Right lobe of liver (tissue), 6 donors: ENCODE results near the gene FIBIN. TPM values are rescaled to one million over a fixed set of nuclear protein-coding genes. Genes with fewer than 3 reads are reported as not detected.

Experiments
- ATAC-seq, 4 donors: fragments of 200-7000 bp; cut with Tn5 transposase; one replicate each; pipeline ENCODE4 v1.9.1; 2020; ENCODE audit warnings: mild to moderate bottlenecking in 4 of 4, moderate library complexity in 4 of 4
- DNase-seq, 3 donors: peaks; one replicate each; pipeline ENCODE4 v3.0.0-alpha.2; 2020
- H3K27ac ChIP-seq, 3 donors: fragments of 200-600 bp; one replicate each; pipeline ENCODE4 v1.8.0; 2022
- H3K27me3 ChIP-seq, 2 donors: fragments of 200-600 bp; one replicate each; pipeline ENCODE4 v1.8.0; 2022
- H3K36me3 ChIP-seq, 4 donors: fragments of 200-600 bp; sonication (generic) in 1 of 4; one replicate each; pipeline versions ENCODE4 v1.5.1 to v1.8.0; 2017 to 2022; ENCODE audit warnings: control low read depth in 1 of 4
- H3K4me1 ChIP-seq, 4 donors: fragments of 200-600 bp; sonication (generic) in 1 of 4; one replicate each; pipeline versions ENCODE4 v1.5.1 to v1.8.0; 2017 to 2022; ENCODE audit warnings: control low read depth in 1 of 4
- H3K4me3 ChIP-seq, 3 donors: fragments of 200-600 bp; one replicate each; pipeline ENCODE4 v1.8.0; 2022
- H3K9me3 ChIP-seq, 4 donors: fragments of 200-600 bp; sonication (generic) in 1 of 4; one replicate each; pipeline versions ENCODE4 v1.5.1 to v1.8.0; 2017 to 2022; ENCODE audit warnings: control low read depth in 1 of 4
- POLR2A ChIP-seq: fragments of 450-650 bp; IDR thresholded peaks from one replicate; pipeline ENCODE4 v1.6.1; 2017; ENCODE audit warnings: antibody characterized with exemption, mild to moderate bottlenecking
- WGBS: methylation state at CpG from one replicate; pipeline ENCODE4 v1.1.6; 2018; ENCODE audit warnings: low coverage, low lambda C conversion rate; ENCODE audit not compliant: insufficient coverage; ENCODE audit errors: missing lambda C conversion rate; 5-methylcytosine and 5-hydroxymethylcytosine counted together
- intact Hi-C, 2 donors: fragments of 100-400 bp; cut with DNase I; formaldehyde crosslinking; loops; one replicate each; pipeline versions ENCODE4 v1.11.2 to v1.14.1; 2022
- total RNA-seq, 6 experiments: library from RNA; depleted of rRNA in 2 of 6; stranded (reverse); fragments of >200 nt in 2 of 6; fragmentation: NEBNext Ultra II Directional in 3 of 6; extraction: Animal tissue kit (Norgen Biotek cat#: 25700) in 3 of 6; gene quantifications; one replicate each; pipeline versions ENCODE4 v1.1.0 to v1.2.4, GENCODE V29; 2016 to 2023
- TF ChIP-seq, protein P1 (sequence below), 4 donors: fragments of 200-600 bp in 3 of 4; fragments of 450-650 bp in 1 of 4; IDR thresholded peaks; one replicate each; pipeline versions ENCODE4 v1.5.1 to v1.8.0; 2016 to 2022; ENCODE audit warnings: antibody characterized with exemption in 4 of 4, mild to moderate bottlenecking in 2 of 4
- donor health status: DM: no; HTN: yes; CAD: no.
- donor health status: DM: no; HTN: no; CAD: no.
- donor health status: DM: no; HTN: no; CAD: no.
- donor health status: DM: no; HTN: yes; CAD: no.
- donor health status: DM: no; HTN: yes; CAD: no.

FIBIN gene
- total RNA-seq, 6 experiments from 2014 or later = 0.87 to 1.6 (median 1.1) TPM

DNA sequence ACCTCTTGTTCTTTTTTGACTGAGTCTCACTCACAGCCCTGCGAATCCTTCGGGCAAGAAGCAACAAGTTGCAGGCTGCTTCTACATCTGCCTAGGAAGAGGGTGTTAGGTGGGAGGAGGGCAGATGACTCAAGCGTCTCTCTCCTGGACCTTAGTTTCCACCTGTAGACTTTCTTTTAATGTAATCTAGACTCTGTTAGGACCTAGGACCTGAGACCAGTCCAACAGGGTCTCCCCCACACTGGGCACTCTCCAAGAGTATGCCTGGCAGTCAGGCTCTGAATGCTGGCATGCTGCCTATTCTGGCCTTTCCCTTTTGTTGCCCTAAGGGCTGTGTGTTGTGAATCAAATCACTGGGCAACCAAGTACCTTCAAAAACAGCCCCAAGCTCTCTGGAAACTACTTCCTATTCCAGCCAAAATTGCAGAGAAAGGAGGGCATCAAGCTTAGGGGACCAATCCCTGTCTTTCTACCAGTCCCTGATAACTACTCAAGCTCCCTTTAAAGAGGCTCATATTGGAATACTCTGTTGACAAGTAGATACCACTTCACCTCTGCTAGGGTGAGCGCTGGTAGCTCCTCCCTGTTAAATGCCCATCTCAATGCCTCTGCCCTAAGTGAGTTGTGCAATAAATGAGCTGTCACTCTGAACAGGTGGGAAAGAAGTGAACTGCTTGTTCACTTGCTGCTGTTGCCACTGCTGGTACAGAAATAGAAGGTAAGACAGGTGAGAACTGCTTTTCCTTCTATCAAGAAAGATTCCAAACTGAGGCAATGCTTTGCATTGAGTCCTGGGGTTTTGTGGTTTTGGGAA, 46.6 kb downstream of the FIBIN start, which contains the start of gene BBOX1:
BBOX1 (plus strand) TSS at position 514 of the 814 bp plus-strand sequence. CDS start 14,616 bp downstream, outside the sequence.
- ATAC-seq (peak; percentile 92 to 99 (median 94)), DNase-seq (no peak)
- TF ChIP-seq POLR2A = no peak
- TF ChIP-seq, protein P1, sequence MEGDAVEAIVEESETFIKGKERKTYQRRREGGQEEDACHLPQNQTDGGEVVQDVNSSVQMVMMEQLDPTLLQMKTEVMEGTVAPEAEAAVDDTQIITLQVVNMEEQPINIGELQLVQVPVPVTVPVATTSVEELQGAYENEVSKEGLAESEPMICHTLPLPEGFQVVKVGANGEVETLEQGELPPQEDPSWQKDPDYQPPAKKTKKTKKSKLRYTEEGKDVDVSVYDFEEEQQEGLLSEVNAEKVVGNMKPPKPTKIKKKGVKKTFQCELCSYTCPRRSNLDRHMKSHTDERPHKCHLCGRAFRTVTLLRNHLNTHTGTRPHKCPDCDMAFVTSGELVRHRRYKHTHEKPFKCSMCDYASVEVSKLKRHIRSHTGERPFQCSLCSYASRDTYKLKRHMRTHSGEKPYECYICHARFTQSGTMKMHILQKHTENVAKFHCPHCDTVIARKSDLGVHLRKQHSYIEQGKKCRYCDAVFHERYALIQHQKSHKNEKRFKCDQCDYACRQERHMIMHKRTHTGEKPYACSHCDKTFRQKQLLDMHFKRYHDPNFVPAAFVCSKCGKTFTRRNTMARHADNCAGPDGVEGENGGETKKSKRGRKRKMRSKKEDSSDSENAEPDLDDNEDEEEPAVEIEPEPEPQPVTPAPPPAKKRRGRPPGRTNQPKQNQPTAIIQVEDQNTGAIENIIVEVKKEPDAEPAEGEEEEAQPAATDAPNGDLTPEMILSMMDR (IDR thresholded peaks at IDR 0.05) = no peak
- H3K9me3 ChIP-seq = no peaks in the 10 kb centered on the region
- H3K27ac ChIP-seq = no peak within 1 kb of the TSS
- peaks cover 0 to 18% (median 6%) of the 10 kb centered on the region in 4 donors for H3K4me1 ChIP-seq
- intact Hi-C loops = no loop called here
- no peaks in the 10 kb centered on the region for H3K36me3 ChIP-seq
- WGBS = no CpG with 5 or more reads among the region's 4 CpGs
- no peaks in the 10 kb centered on the region for H3K27me3 ChIP-seq
- H3K4me3 ChIP-seq = no peak within 1 kb of the TSS

DNA sequence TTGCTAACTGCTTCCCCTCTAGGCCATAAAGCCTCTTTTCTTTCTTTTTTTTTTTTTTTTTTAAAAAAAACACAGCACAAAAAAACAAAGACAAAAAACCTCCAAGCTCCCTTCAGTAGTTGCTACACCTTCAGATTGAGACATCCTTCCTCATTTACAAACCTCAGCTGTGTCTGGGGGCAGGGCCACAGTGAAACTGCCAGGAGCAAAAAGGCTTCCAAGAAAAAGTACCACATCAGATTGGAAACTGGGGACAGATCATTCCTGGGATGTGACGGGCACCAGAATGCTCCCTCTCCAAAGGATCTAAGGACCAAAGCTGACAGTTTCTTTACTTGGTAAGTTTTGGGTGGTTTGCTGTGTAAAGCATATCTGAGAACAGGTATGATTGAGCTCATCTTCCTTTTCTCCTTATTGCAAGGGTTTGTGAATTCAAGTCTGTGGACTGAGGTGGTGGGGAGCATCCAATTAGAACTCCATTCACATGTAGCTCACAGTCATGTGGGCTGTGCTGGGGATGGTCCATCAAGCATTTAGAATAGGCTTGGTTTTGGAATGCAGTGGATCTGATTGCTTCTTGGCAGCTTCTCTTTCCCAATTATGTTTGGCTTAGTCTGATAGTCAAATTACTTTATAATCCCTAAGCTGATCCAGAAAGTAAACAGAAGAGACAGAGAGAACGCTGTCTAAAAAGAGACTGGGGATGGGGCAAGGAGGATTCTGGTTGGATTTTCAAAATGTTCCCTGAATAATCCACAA, 47.4 kb downstream of the FIBIN start:
- no peaks in the 10 kb centered on the region for H3K36me3 ChIP-seq
- 53% methylated on average over 2 of the region's 2 CpGs for WGBS
- TF ChIP-seq, protein P1 (IDR thresholded peaks at IDR 0.05) = no peak
- TF ChIP-seq POLR2A = no peak
- DNase-seq (no peak), ATAC-seq (peak in 3 of 4 donors; percentile 22 to 53 (median 44))
- H3K4me1 ChIP-seq = peaks cover 0 to 18% (median 6%) of the 10 kb centered on the region in 4 donors
- no peaks in the 10 kb centered on the region for H3K9me3 ChIP-seq
- H3K27ac ChIP-seq = no peak overlapping the region
- no peaks in the 10 kb centered on the region for H3K27me3 ChIP-seq
- H3K4me3 ChIP-seq = no peak overlapping the region
- intact Hi-C loops = no loop called here

Other genes with a start within 250 kb of the FIBIN start
- 10 to 100 TPM in 4 of 6 experiments, 1 to 10 TPM in 2; 1.9 to 25.3 (median 13.9) TPM for gene BBOX1, start 46.7 kb downstream of the FIBIN start, total RNA-seq